ENCODE data around the gene ANKMY1. TPM values are rescaled to one million over a fixed set of nuclear protein-coding genes. Genes with fewer than 3 reads are reported as not detected.

The ANKMY1 gene
- total RNA-seq, 6 experiments from 2014 or later: 6.6 to 11.0 (median 9.0) TPM

GRCh38 chr2:240506406-240507059, 51.3 kb downstream of the ANKMY1 start:
- DNase-seq (peak in 1 of 3 donors; percentile 22), ATAC-seq (no peak)
- Histone ChIP-seq H3K27ac (no peak overlapping the region), H3K36me3 (no peaks in the 10 kb centered on the region), H3K27me3 (no peaks in the 10 kb centered on the region), H3K9me3 (no peaks in the 10 kb centered on the region), H3K4me1 (no peaks in the 10 kb centered on the region), H3K4me3 (no peak overlapping the region)
- TF ChIP-seq POLR2A (IDR thresholded peaks at IDR 0.05): no peak
- TF ChIP-seq, protein P1, sequence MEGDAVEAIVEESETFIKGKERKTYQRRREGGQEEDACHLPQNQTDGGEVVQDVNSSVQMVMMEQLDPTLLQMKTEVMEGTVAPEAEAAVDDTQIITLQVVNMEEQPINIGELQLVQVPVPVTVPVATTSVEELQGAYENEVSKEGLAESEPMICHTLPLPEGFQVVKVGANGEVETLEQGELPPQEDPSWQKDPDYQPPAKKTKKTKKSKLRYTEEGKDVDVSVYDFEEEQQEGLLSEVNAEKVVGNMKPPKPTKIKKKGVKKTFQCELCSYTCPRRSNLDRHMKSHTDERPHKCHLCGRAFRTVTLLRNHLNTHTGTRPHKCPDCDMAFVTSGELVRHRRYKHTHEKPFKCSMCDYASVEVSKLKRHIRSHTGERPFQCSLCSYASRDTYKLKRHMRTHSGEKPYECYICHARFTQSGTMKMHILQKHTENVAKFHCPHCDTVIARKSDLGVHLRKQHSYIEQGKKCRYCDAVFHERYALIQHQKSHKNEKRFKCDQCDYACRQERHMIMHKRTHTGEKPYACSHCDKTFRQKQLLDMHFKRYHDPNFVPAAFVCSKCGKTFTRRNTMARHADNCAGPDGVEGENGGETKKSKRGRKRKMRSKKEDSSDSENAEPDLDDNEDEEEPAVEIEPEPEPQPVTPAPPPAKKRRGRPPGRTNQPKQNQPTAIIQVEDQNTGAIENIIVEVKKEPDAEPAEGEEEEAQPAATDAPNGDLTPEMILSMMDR (IDR thresholded peaks at IDR 0.05): no peak
- 96% methylated on average over 8 of the region's 17 CpGs for WGBS (ENCODE audit: insufficient coverage, low coverage, low lambda C conversion rate, missing lambda C conversion rate)
- intact Hi-C loops (cut with DNase I): loop anchor here in 1 of 2 donors (10.0 kb wide), 1 partner anchor 318 kb away; the partner anchor contains the start of gene KIF1A

- ATAC-seq (no peak), DNase-seq (peak in 1 of 3 donors; percentile 24)
- TF ChIP-seq, protein P1 (IDR thresholded peaks at IDR 0.05): no peak
- TF ChIP-seq POLR2A (IDR thresholded peaks at IDR 0.05): no peak
- intact Hi-C loops (cut with DNase I): loop anchor here in 1 of 2 donors (10.0 kb wide), 1 partner anchor 319 kb away; the partner anchor contains the start of gene KIF1A
- no peaks in the 10 kb centered on the region for H3K9me3 ChIP-seq
- H3K27me3 ChIP-seq: no peaks in the 10 kb centered on the region
- no peaks in the 10 kb centered on the region for H3K4me1 ChIP-seq
- H3K36me3 ChIP-seq: no peaks in the 10 kb centered on the region
- 80% methylated on average over 1 of the region's 14 CpGs for WGBS (ENCODE audit: insufficient coverage, low coverage, low lambda C conversion rate, missing lambda C conversion rate)
- no peak overlapping the region for H3K4me3 ChIP-seq
- no peak overlapping the region for H3K27ac ChIP-seq
Observed at GRCh38 chr2:240505910-240506309, 51.9 kb downstream of the ANKMY1 start.

- H3K4me3 ChIP-seq: no peak overlapping the region
- no peak for TF ChIP-seq POLR2A (IDR thresholded peaks at IDR 0.05)
- TF ChIP-seq, protein P1 (IDR thresholded peaks at IDR 0.05): no peak
- peak in 1 of 3 donors; percentile 32 for DNase-seq
- no peaks in the 10 kb centered on the region for H3K9me3 ChIP-seq
- intact Hi-C loops (cut with DNase I): loop anchor here in 1 of 2 donors (10.0 kb wide), 1 partner anchor 321 kb away; the partner anchor contains the start of gene KIF1A
- no peaks in the 10 kb centered on the region for H3K36me3 ChIP-seq
- no CpG with 5 or more reads among the region's 7 CpGs for WGBS (ENCODE audit: insufficient coverage, low coverage, low lambda C conversion rate, missing lambda C conversion rate)
- ATAC-seq: no peak
- no peaks in the 10 kb centered on the region for H3K4me1 ChIP-seq
- H3K27me3 ChIP-seq: no peaks in the 10 kb centered on the region
- no peak overlapping the region for H3K27ac ChIP-seq
Observed at GRCh38 chr2:240503848-240504247, 53.9 kb downstream of the ANKMY1 start.

DNA sequence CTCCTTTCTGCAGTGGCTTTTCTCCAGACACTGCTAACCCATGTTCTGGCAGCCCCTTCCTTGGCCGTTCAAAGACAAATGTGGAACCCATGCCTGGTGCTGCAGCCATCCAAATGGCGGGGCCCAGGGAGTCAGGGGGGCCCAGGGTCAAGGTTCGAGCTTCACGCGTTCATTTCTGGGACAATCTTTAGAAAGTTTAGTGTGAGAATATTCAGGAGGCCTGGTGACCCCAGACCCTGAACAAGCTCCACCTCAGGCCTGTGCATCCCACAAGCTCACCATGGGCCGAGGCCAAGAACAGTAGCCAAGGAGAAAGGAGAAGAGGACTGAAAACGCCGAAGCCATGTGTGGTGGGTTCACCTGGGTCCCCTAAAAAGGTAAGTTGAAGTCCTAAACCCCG, 54.4 kb downstream of the ANKMY1 start:
- Histone ChIP-seq H3K4me1 (no peaks in the 10 kb centered on the region), H3K9me3 (no peaks in the 10 kb centered on the region), H3K36me3 (no peaks in the 10 kb centered on the region), H3K4me3 (no peak overlapping the region), H3K27ac (no peak overlapping the region), H3K27me3 (no peaks in the 10 kb centered on the region)
- 91% methylated on average over 8 of the region's 9 CpGs for WGBS (ENCODE audit: insufficient coverage, low coverage, low lambda C conversion rate, missing lambda C conversion rate)
- DNase-seq (peak in 1 of 3 donors; percentile 18), ATAC-seq (no peak)
- no peak for TF ChIP-seq POLR2A (IDR thresholded peaks at IDR 0.05)
- TF ChIP-seq, protein P1 (IDR thresholded peaks at IDR 0.05): no peak
- intact Hi-C loops (cut with DNase I): loop anchor here in 1 of 2 donors (10.0 kb wide), 1 partner anchor 321 kb away; the partner anchor contains the start of gene KIF1A
